Liver (tissue), 9 donors: Measurements from ENCODE around the gene ZNF700. TPM values are rescaled to one million over a fixed set of nuclear protein-coding genes. Genes with fewer than 3 reads are reported as not detected.
A peak's percentile ranks its signal among the peaks of the same experiment; 100 is the strongest.
"Not testable (repeated sequence)": the region's sequence is repeated elsewhere in the genome, so short reads cannot be mapped to it uniquely, and the experiment has no call there.

Experiments used
- DNase-seq: peaks from one replicate; pipeline ENCODE4 v3.0.0-alpha.2; 2017; ENCODE audit warnings: low spot score
- H3K27ac ChIP-seq, 2 donors: one replicate each; pipeline ENCODE4 v1.7.0; 2013; ENCODE audit warnings: inconsistent platforms in 2 of 2, low read length in 2 of 2, control low read depth in 1 of 2, low read depth in 1 of 2, mild to moderate bottlenecking in 1 of 2
- H3K27me3 ChIP-seq, 4 donors: one replicate each; pipeline versions ENCODE4 v1.6.1 to v1.7.0; 2013; ENCODE audit warnings: low read length in 3 of 4, inconsistent platforms in 1 of 4, mild to moderate bottlenecking in 1 of 4, moderate library complexity in 1 of 4; ENCODE audit not compliant: control insufficient read depth in 4 of 4, insufficient read depth in 4 of 4
- H3K36me3 ChIP-seq, 4 donors: one replicate each; pipeline versions ENCODE4 v1.6.1 to v1.7.0; 2013; ENCODE audit warnings: low read length in 3 of 4, mild to moderate bottlenecking in 3 of 4, low read depth in 1 of 4, moderate library complexity in 1 of 4; ENCODE audit not compliant: control insufficient read depth in 4 of 4, insufficient read depth in 3 of 4
- H3K4me1 ChIP-seq, 4 donors: one replicate each; pipeline versions ENCODE4 v1.6.1 to v1.7.0; 2013; ENCODE audit warnings: low read length in 3 of 4, mild to moderate bottlenecking in 3 of 4, moderate library complexity in 1 of 4; ENCODE audit not compliant: control insufficient read depth in 4 of 4, insufficient read depth in 4 of 4
- H3K4me3 ChIP-seq, 3 donors: one replicate each; pipeline versions ENCODE4 v1.6.1 to v1.7.0; 2013; ENCODE audit warnings: low read length in 3 of 3, control low read depth in 1 of 3, low read depth in 1 of 3, mild to moderate bottlenecking in 1 of 3
- H3K9ac ChIP-seq, 2 donors: one replicate each; pipeline ENCODE4 v1.7.0; 2013; ENCODE audit warnings: low read length in 2 of 2, mild to moderate bottlenecking in 2 of 2, moderate library complexity in 2 of 2, control low read depth in 1 of 2, low read depth in 1 of 2
- H3K9me3 ChIP-seq, 4 donors: one replicate each; pipeline versions ENCODE4 v1.6.1 to v1.7.0; 2013; ENCODE audit warnings: low read length in 3 of 4; ENCODE audit not compliant: control insufficient read depth in 4 of 4
- EGR1 ChIP-seq, 2 donors: IDR thresholded peaks; 2 replicates each; pipeline ENCODE4 v1.6.1; 2016 to 2018; ENCODE audit warnings: antibody characterized with exemption in 2 of 2, low read depth in 2 of 2
- FOXA2 ChIP-seq: IDR thresholded peaks from 2 replicates; pipeline ENCODE4 v1.6.1; 2016; ENCODE audit warnings: antibody characterized with exemption
- GABPA ChIP-seq, 2 donors: IDR thresholded peaks in 1 of 2; conservative IDR thresholded peaks in 1 of 2; 2 replicates each; pipeline ENCODE4 v1.6.1; 2016; ENCODE audit warnings: antibody characterized with exemption in 2 of 2, mild to moderate bottlenecking in 1 of 2, moderate library complexity in 1 of 2
- HNF4G ChIP-seq: IDR thresholded peaks from 2 replicates; pipeline ENCODE4 v1.6.1; 2016; ENCODE audit warnings: antibody characterized with exemption
- NR2F2 ChIP-seq: IDR thresholded peaks from 2 replicates; pipeline ENCODE4 v1.6.1; 2016; ENCODE audit warnings: antibody characterized with exemption
- SP1 ChIP-seq: IDR thresholded peaks from 2 replicates; pipeline ENCODE4 v1.6.1; 2018; ENCODE audit warnings: antibody characterized with exemption, mild to moderate bottlenecking
- TAF1 ChIP-seq: conservative IDR thresholded peaks from 2 replicates; pipeline ENCODE4 v1.6.1; 2016; ENCODE audit warnings: antibody characterized with exemption, mild to moderate bottlenecking
- WGBS: extraction: QIAGEN DNeasy Blood & Tissue Kit; methylation state at CpG from one replicate; pipeline ENCODE4 v1.1.7; 2013; 5-methylcytosine and 5-hydroxymethylcytosine counted together
- polyA plus RNA-seq, 2 donors: library from polyadenylated mRNA; stranded (reverse) in 1 of 2; unstranded in 1 of 2; fragments of 200-250 nt in 1 of 2; fragments of >200 nt in 1 of 2; fragmentation: Nextera tagmentation in 1 of 2; extraction: Ambion mirVana in 1 of 2; gene quantifications; one replicate each; pipeline versions ENCODE4 v1.2.1 to v1.2.3, GENCODE V29; 2013 to 2015
- total RNA-seq, 2 donors: library from RNA; depleted of rRNA; stranded (reverse); fragments of >200 nt; gene quantifications; one replicate each; pipeline ENCODE4 v1.2.3, GENCODE V29; 2014
- TF ChIP-seq, protein P1 (sequence below): IDR thresholded peaks from 2 replicates; pipeline ENCODE4 v1.6.1; 2016; ENCODE audit warnings: antibody characterized with exemption
- TF ChIP-seq, protein P2 (sequence below): IDR thresholded peaks from 2 replicates; pipeline ENCODE4 v1.6.1; 2016; ENCODE audit warnings: antibody characterized with exemption
- TF ChIP-seq, protein P3 (sequence below): fragments of 150-350 bp; IDR thresholded peaks from 2 replicates; pipeline ENCODE4 v1.5.1; 2017; ENCODE audit warnings: improper control_type of control experiment, low read depth, low read length; ENCODE audit not compliant: missing input control
- donor health status: healthy.
- donor health status: healthy.
- donor health status: healthy.
- donor health status: healthy.
- donor health status: healthy.

Gene ZNF700
- total and polyA plus RNA-seq, 4 donors, result 3.1 to 13.7 (median 6.7) TPM

DNA sequence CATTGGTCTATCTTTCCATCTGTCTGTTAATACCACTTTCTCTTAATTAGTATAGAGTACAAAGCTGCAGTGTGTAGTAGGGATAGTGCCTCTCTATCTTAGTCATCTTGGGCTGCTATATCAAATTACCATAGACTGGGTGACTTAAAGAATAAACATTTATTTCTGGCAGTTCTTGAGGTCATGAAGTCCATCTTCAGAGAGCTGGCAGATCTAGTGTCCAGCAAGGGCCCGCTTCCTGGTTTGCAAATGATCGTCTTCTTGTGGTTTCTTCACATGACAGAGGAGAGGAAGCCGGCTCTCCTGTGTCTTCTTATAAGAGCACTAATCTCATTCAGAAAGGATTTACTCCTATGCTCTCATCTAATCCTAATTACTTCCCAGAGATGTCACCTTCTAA is 6.1 kb downstream of the ZNF700 start:
- H3K4me1 ChIP-seq, result peaks cover 2 to 4% (median 3%) of the 10 kb centered on the region in 4 donors

DNA sequence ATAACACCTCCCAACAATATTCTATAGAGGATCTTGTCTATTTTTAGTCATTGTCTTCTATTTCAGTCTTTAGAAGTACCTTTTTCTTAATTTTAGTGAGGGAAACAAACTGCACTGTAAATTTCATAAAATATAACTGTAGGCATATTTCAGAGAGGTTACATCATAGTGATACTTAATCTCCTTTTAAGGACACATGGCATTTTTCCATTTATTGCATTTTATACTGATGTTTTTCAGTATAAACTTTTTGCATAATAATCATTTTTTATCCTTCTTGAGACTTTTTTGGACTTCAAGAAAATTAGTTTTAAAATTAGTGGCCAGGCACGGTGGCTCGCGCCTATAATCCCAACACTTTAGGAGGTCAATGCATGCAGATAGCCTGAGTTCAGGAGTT is 6.6 kb downstream of the ZNF700 start:
- Histone ChIP-seq H3K27ac (no peak overlapping the region), H3K9me3 (peaks cover 2 to 17% (median 11%) of the 10 kb centered on the region in 4 donors), H3K27me3 (no peaks in the 10 kb centered on the region), H3K9ac (no peak overlapping the region), H3K36me3 (peaks cover 1 to 17% (median 8%) of the 10 kb centered on the region in 4 donors), H3K4me1 (no peaks in the 10 kb centered on the region), H3K4me3 (no peak overlapping the region)
- DNase-seq, result no peak
- TF ChIP-seq, protein P1, sequence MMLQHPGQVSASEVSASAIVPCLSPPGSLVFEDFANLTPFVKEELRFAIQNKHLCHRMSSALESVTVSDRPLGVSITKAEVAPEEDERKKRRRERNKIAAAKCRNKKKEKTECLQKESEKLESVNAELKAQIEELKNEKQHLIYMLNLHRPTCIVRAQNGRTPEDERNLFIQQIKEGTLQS, result no peak
- TF ChIP-seq TAF1 (no peak), EGR1 (IDR thresholded peaks at IDR 0.05; ENCODE audit: low read depth in 2 of 2) (no peak), NR2F2 (no peak), GABPA (IDR thresholded peaks at IDR 0.05 in 1 of 2, conservative IDR thresholded peaks at IDR 0.05 in 1 of 2) (no peak), FOXA2 (no peak), SP1 (no peak)
- TF ChIP-seq, protein P2, sequence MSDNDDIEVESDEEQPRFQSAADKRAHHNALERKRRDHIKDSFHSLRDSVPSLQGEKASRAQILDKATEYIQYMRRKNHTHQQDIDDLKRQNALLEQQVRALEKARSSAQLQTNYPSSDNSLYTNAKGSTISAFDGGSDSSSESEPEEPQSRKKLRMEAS, result no peak
- TF ChIP-seq, protein P3, sequence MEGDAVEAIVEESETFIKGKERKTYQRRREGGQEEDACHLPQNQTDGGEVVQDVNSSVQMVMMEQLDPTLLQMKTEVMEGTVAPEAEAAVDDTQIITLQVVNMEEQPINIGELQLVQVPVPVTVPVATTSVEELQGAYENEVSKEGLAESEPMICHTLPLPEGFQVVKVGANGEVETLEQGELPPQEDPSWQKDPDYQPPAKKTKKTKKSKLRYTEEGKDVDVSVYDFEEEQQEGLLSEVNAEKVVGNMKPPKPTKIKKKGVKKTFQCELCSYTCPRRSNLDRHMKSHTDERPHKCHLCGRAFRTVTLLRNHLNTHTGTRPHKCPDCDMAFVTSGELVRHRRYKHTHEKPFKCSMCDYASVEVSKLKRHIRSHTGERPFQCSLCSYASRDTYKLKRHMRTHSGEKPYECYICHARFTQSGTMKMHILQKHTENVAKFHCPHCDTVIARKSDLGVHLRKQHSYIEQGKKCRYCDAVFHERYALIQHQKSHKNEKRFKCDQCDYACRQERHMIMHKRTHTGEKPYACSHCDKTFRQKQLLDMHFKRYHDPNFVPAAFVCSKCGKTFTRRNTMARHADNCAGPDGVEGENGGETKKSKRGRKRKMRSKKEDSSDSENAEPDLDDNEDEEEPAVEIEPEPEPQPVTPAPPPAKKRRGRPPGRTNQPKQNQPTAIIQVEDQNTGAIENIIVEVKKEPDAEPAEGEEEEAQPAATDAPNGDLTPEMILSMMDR, result no peak
- 98% methylated on average over 3 of the region's 3 CpGs for WGBS

More for the DNA sequence above, 6.1 kb downstream of the ZNF700 start:
- no peak for DNase-seq
- Histone ChIP-seq H3K27me3 (no peaks in the 10 kb centered on the region), H3K4me3 (no peak overlapping the region), H3K9ac (no peak overlapping the region), H3K36me3 (peaks cover 1 to 17% (median 8%) of the 10 kb centered on the region in 4 donors), H3K27ac (no peak overlapping the region), H3K9me3 (peaks cover 2 to 17% (median 11%) of the 10 kb centered on the region in 4 donors)
- 85% methylated on average over 3 of the region's 3 CpGs for WGBS
- no peak for TF ChIP-seq GABPA (IDR thresholded peaks at IDR 0.05 in 1 of 2, conservative IDR thresholded peaks at IDR 0.05 in 1 of 2)
- no peak for TF ChIP-seq HNF4G
- no peak for TF ChIP-seq FOXA2
- TF ChIP-seq, protein P3, result no peak

DNA sequence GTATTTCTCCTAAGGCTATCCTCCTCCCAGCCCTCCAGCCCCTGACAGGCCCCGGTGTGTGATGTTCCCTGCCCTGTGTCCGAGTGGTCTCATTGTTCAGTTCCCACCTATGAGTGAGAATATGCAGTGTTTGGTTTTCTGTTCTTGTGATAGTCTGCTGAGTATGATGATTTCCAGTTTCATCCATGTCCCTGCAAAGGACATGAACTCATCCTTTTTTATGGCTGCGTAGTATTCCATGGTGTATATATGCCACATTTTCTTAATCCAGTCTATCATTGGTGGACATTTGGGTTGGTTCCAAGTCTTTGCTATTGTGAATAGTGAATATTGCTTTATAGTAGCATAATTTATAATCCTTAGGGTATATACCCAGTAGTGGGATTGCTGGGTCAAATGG is 10.9 kb downstream of the ZNF700 start:
- peaks cover 1 to 16% (median 9%) of the 10 kb centered on the region in 4 donors for H3K36me3 ChIP-seq
- WGBS, result 98% methylated on average over 3 of the region's 3 CpGs
- peaks cover 2 to 35% (median 17%) of the 10 kb centered on the region in 4 donors for H3K9me3 ChIP-seq

DNA sequence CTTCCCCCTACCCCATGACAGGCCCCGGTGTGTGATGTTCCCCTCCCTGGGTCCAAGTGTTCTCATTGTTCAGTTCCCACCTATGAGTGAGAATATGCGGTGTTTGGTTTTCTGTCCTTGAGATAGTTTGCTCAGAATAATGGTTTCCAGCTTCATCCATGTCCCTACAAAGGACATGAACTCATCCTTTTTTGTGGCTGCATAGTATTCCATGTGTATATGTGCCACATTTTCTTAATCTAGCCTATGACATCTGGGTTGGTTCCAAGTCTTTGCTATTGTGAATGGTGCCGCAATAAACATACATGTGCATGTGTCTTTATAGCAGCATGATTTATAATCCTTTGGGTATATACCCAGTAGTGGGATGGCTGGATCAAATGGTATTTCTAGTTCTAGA is 13.5 kb downstream of the ZNF700 start:
- not testable (repeated sequence) for H3K27me3 ChIP-seq, H3K27ac ChIP-seq, DNase-seq, H3K9ac ChIP-seq, H3K4me1 ChIP-seq, H3K4me3 ChIP-seq
- over 99% methylated on average over 3 of the region's 3 CpGs for WGBS
- peaks cover 0 to 26% (median 21%) of the 10 kb centered on the region in 4 donors for H3K36me3 ChIP-seq
- H3K9me3 ChIP-seq, result peaks cover 18 to 53% (median 27%) of the 10 kb centered on the region in 4 donors

More for the DNA sequence above, 10.9 kb downstream of the ZNF700 start:
- peak overlapping the region in 2 of 3 donors; percentile 28 to 32 for H3K4me3 ChIP-seq
- not testable (repeated sequence) for H3K4me1 ChIP-seq, H3K27me3 ChIP-seq, H3K27ac ChIP-seq, DNase-seq, H3K9ac ChIP-seq

DNA sequence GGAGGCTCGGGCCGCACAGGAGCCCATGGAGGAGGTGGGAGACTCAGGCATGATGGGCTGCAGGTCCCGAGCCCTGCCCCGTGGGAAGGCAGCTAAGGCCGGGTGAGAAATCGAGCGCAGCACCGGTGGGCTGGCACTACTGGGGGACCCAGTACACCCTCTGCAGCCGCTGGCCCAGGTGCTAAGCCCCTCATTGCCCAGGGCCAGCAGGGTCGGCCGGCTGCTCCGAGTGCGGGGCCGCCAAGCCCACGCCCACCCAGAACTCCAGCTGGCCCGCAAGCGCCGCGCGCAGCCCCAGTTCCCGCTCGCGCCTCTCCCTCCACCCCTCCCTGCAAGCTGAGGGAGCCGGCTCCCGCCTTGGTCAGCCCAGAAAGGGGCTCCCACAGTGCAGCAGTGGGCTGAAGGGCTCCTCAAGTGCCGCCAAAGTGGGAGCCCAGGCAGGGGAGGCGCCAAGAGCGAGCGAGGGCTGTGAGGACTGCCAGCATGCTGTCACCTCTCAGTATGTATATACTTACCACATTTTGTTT is 16.5 kb downstream of the ZNF700 start:
- H3K9me3 ChIP-seq, result peaks cover 40 to 67% (median 50%) of the 10 kb centered on the region in 4 donors
- WGBS, result 98% methylated on average over 29 of the region's 29 CpGs
- DNase-seq, H3K9ac ChIP-seq, H3K4me1 ChIP-seq, H3K27me3 ChIP-seq, H3K27ac ChIP-seq: not testable (repeated sequence)
- peak overlapping the region in 1 of 3 donors; percentile 20 for H3K4me3 ChIP-seq
- H3K36me3 ChIP-seq, result peaks cover 0 to 50% (median 45%) of the 10 kb centered on the region in 4 donors
